HG02642 (cell line): ENCODE measurements around the gene ETFB.
"Not testable (repeated sequence)": the region's sequence is repeated elsewhere in the genome, so short reads cannot be mapped to it uniquely, and the experiment has no call there.

Experiments used
- ATAC-seq: cut with Tn5 transposase; IDR thresholded peaks from one replicate; pipeline ENCODE4 v1.9.1; 2021; ENCODE audit warnings: mild to moderate bottlenecking; ENCODE audit not compliant: unreplicated experiment, poor library complexity

Gene ETFB

GRCh38 chr19:51365965-51366388 is at the start of gene ETFB:
TSS of gene ETFB (minus strand) at chr19:51366388. CDS start at chr19:51366326, 62 bp downstream.
- ATAC-seq = no peak

GRCh38 chr19:51415187-51415586 is 49.0 kb upstream of the ETFB start:
- no peak for ATAC-seq

- no peak for ATAC-seq
Observed at GRCh38 chr19:51410950-51411748, 45.0 kb upstream of the ETFB start.

- ATAC-seq = no peak
Observed at GRCh38 chr19:51407511-51408131, 41.4 kb upstream of the ETFB start.

- ATAC-seq = no peak
Observed at GRCh38 chr19:51402117-51402516, 35.9 kb upstream of the ETFB start.

- ATAC-seq = not testable (repeated sequence)
Observed at GRCh38 chr19:51399936-51400335, 33.7 kb upstream of the ETFB start.

- no peak for ATAC-seq
Observed at GRCh38 chr19:51399231-51399630, 33.0 kb upstream of the ETFB start.

- ATAC-seq = no peak
Observed at GRCh38 chr19:51398096-51398704, 32.0 kb upstream of the ETFB start.

GRCh38 chr19:51397453-51397852 is 31.3 kb upstream of the ETFB start:
- ATAC-seq = not testable (repeated sequence)

GRCh38 chr19:51396175-51396574 is 30.0 kb upstream of the ETFB start:
- ATAC-seq = no peak

GRCh38 chr19:51394050-51394836 is 28.1 kb upstream of the ETFB start:
- peak; percentile 93 for ATAC-seq

- ATAC-seq = no peak
Observed at GRCh38 chr19:51392701-51393100, 26.5 kb upstream of the ETFB start.

GRCh38 chr19:51391073-51391611 is 25.0 kb upstream of the ETFB start:
- ATAC-seq = no peak

GRCh38 chr19:51389143-51389542 is 23.0 kb upstream of the ETFB start:
- no peak for ATAC-seq

- ATAC-seq = no peak
Observed at GRCh38 chr19:51387924-51388389, 21.8 kb upstream of the ETFB start, which contains the start of gene LIM2. TSS of gene LIM2 (minus strand) at chr19:51387974. CDS start at chr19:51387443, 531 bp downstream.

- no peak for ATAC-seq
Observed at GRCh38 chr19:51386882-51387520, 20.8 kb upstream of the ETFB start.

GRCh38 chr19:51382004-51382403 is 15.8 kb upstream of the ETFB start:
- ATAC-seq = no peak

- ATAC-seq = no peak
Observed at GRCh38 chr19:51380379-51380778, 14.2 kb upstream of the ETFB start.

- ATAC-seq = no peak
Observed at GRCh38 chr19:51377422-51377821, 11.2 kb upstream of the ETFB start.
